GM18870 (cell line): ENCODE measurements around the gene PSMA3.

Experiments
- ATAC-seq: cut with Tn5 transposase; IDR thresholded peaks from one replicate; pipeline ENCODE4 v1.9.1; 2021; ENCODE audit warnings: moderate library complexity; ENCODE audit not compliant: unreplicated experiment

The PSMA3 gene

GRCh38 chr14:58270628-58271027 lies 26.0 kb downstream of the PSMA3 start:
- no peak for ATAC-seq

GRCh38 chr14:58272588-58273372 lies 28.1 kb downstream of the PSMA3 start:
- no peak for ATAC-seq

DNA sequence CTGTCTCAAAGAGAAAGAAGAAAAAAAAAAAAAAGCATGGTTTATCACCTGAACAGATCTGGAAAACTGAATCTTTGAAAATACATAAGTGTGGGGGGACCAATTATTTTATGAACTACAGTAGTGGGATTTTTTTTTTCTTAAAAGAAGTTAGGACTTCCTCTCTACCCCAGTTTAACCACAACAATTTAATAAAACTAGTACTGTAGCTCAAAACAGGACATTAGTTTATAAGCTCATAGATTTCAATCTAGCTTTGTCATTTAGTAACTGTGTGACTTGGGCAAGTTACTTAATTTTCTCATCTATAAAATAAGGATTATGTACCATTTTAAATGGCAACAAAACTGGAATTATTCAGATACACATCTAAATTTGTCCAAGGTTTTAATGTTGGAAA lies 30.2 kb downstream of the PSMA3 start:
- no peak for ATAC-seq

- no peak for ATAC-seq
These were observed 31.0 kb downstream of the PSMA3 start for GRCh38 chr14:58275527-58276190.

DNA sequence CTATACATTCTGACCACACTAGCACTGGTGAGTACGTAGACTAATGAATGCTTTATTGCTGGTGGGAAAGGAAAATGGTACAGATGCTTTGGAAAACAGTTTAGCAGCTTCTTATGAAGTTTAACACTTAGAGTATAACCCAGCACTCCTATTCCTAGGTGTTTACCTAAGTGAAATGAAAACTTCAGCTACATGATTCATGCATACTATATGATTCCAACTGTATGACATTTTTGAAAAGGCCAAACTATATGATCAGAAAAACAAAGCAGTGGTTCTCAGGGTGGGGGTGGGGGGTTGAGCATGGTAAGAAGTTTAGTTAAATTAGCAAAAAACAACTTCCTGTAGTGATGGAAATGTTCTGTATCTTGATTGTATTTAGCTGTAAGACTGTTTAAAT lies 31.6 kb downstream of the PSMA3 start:
- no peak for ATAC-seq

DNA sequence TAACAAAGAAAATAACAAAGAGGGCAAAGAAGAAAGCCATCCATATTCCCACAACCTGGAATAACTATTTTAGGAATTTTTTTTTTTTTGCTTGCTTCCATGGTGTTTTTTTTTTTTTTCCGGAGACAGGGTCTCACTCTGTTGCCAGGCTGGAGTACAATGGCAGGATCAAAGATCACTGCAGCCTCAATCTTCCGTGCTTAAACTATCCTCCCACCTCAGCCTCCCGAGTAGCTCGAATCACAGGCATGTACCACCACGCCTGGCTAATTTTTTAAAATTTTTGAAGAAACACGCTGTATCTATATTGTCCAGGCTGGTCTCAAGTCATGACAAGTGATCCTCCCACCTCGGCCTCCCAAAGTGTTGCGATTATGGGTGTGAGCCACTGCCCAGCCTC lies 33.5 kb downstream of the PSMA3 start:
- no peak for ATAC-seq

DNA sequence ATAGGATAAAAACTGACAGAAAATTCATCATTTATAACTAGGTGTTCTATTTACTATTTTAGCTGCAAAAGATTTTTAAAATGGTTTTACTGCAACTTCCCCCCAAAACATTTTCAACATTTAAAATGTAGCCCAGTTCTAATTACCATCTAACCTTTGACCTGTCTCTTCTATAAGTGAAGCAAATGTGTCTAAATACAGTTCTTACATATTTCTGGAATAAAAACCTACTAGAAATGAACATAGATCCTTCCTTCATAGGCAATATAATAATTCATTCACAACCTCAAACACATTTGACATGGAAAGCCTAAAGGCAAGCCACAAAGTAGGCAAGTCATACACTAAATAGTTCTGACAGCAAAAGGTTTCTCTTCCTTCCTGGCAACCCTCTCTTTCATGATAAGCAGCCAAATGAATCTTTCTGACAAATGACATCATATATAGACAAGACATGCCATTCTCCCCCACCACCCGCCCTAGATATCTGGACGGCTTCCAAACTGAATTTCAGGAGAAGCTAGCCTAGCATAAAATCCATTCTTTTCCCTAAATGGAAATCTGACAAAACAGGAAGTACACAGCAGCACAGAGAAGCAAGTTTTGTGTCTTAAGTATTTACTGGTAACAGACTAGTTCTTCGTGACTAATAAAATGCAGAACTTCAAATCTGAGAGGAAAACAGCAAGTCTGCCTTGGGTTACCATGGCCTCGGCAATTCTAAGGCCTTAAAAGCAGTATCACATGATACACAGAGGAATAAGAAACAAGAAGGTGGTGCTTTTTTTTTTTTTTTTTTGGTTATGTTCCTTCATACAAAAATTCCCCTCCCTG lies 36.5 kb downstream of the PSMA3 start:
- peak; percentile 47 for ATAC-seq

DNA sequence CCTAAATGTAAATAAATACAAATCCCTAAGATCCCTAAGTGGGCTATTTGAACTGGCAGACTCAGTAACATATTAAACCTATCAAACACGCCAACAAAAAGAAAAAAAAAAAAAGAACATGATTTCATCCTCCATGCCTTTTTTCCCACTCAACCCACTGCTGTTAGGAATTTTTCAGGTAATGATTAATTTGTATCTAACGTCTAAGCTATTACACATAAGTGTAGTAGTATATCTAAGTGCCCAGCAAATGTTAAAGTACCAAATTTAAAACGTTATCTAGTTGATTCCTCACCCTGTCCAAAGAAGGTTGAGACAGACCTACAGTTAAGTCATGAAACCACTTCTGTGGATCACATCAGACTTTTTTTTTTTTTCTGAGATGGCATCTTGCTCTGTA lies 37.3 kb downstream of the PSMA3 start:
- no peak for ATAC-seq

DNA sequence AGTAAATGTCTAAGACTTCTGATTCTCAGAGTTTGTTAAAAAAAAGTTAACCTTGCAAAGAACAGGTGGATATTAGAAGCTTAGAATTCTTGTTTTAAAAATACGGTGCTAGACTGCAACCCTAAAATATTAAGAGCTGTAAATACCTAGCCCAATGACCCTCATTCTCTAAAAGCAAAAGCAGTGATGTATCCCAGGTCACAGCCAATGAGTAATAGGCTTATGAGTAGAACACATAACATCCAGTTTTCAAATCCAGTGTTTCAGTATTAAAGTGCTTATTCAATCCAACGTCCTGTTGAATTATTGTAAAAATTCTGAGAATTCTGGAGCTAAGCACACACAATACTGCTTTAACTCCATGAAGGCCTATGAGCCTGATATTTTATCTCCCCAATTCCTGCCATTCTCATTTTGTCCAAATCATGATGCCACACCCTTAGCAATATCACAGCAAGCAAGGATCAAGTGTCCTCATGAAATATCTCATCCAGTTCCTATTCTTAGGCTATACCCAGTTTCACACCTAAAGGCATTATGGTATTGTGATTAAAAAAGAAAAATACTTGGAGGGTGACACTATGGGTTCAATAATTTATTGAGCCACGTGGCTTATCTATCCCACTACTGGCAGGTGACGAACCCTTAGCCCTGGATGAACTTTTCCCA lies 38.4 kb downstream of the PSMA3 start:
- no peak for ATAC-seq

GRCh38 chr14:58283730-58284129 lies 39.1 kb downstream of the PSMA3 start:
- no peak for ATAC-seq

DNA sequence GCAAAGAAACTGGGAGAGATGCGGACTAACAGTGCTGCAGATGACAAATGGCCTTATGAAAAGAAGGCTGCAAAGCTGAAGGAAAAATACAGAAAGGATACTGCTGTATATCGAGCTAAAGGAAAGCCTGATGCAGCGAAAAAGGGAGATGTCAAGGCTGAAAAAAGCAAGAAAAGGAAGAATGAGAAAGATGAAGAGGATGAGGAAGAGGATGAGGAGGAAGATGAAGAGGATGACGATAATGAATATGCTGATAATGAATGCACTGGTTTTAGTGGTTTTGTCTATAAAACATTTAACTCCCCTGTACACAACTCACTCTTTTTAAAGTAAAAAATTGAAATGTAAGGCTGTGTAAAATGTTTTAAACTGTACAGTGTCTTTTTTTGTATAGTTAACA lies 40.5 kb downstream of the PSMA3 start:
- no peak for ATAC-seq

DNA sequence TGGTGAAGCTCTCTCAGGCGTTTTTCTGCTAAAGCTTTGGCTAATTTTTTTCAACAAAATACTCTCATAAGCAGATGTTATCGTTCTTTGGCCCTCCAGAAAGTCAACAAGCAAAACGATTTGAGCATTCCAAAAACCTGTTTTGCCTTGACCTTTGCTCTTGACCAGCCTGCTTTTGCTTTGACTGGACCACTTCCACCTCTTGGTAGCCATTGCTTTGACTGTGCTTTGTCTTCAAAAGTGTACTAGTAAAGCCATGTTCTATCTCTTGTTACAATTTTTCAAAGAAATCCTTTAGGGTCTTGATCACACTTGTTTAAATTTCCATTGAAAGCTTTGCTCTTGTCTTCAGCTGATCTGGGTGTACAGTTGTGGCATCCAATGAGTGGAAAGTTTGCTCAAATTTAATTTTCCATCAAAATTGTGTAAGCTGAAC lies 43.0 kb downstream of the PSMA3 start:
- no peak for ATAC-seq

- no peak for ATAC-seq
These were observed 43.6 kb downstream of the PSMA3 start for GRCh38 chr14:58288106-58288792.

- no peak for ATAC-seq
These were observed 47.0 kb downstream of the PSMA3 start for GRCh38 chr14:58291646-58292045.

DNA sequence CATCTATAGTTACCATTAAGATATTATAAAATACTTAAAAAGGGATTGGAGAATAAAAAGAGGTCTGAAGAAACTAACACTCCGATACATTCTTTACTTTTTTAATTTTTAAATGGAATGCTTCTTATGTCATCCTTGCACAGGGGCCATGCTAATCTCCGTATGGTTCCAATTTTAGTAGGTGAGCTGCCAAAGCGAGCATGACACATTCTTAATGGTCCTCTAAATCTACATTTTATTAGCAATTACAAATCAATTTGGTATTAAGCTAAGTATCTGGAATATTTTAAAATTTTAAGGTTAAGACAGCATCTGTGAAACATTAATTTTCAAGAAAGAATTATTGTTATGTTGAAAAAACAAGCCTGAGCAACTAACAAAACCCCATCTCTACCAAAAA lies 47.5 kb downstream of the PSMA3 start:
- no peak for ATAC-seq

- ATAC-seq, result no peak
These were observed 49.6 kb downstream of the PSMA3 start for GRCh38 chr14:58294201-58294600.

GRCh38 chr14:58296726-58297125 lies 52.1 kb downstream of the PSMA3 start:
- no peak for ATAC-seq

DNA sequence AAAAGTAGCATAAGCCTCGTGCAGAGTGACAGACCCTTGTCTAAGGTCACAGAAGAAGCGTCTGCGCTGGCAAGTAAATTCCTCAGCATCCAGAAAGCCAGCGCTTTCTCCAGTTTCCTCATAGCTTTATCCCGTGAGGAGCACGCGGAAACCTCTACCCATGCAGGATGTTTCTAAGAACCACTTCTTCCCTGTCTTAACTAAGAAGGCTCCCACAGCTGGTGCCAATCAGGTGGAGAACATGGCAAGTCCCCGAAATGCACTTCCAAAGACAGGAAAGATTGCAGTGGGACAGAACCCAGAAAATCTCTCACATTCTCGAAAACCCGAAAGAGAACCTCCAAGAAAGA lies 52.7 kb downstream of the PSMA3 start:
- ATAC-seq, result peak; percentile 8

- peak; percentile 87 for ATAC-seq
These were observed 53.3 kb downstream of the PSMA3 start for GRCh38 chr14:58297762-58298476.
